HCT116 (cell line): ENCODE measurements around the gene CALML3. TPM values are rescaled to one million over a fixed set of nuclear protein-coding genes. Genes with fewer than 3 reads are reported as not detected.

Source experiments
- ATAC-seq: fragments of 200-7000 bp; cut with Tn5 transposase; 2 replicates; pipeline ENCODE4 v1.9.1; 2020; ENCODE audit warnings: mild to moderate bottlenecking, moderate library complexity
- BruUV-seq: library from RNA; stranded (reverse); fragments of 400-500 nt; replicated peaks from 2 replicates; lab custom pipeline; 2021; lab: Mats Ljungman, UMichigan
- CTCF ChIA-PET: fragments of 300-600 bp; sonication (Branson Sonifier 250); formaldehyde crosslinking; loops from one replicate; lab custom pipeline; 2021; ENCODE audit warnings: antibody characterized with exemption; lab: Charles Lee
- POLR2A ChIA-PET: fragments of 300-600, 350-600 bp; sonication (Branson Sonifier 250); formaldehyde crosslinking; loops from one replicate; lab custom pipeline; 2021; ENCODE audit warnings: antibody characterized with exemption; lab: Charles Lee
- RAD21 ChIA-PET, 2 experiments: fragments of 300-600 bp; sonication (Branson Sonifier 250); formaldehyde crosslinking; loops; one replicate each; lab custom pipeline; 2023; ENCODE audit warnings: low total read pairs in 2 of 2; ENCODE audit not compliant: uncharacterized antibody in 2 of 2, unreplicated experiment in 2 of 2, low non-redundant PET in 1 of 2; lab: Charles Lee
- DNase-seq: peaks from one replicate; pipeline ENCODE4 v3.0.0-alpha.2; 2010; ENCODE audit warnings: low read depth, low spot score
- H2AFZ ChIP-seq: fragments of 200-600 bp; shearing (Covaris generic), sonication (generic); 2 replicates; pipeline ENCODE4 v1.6.1; 2017; ENCODE audit warnings: low read depth, mixed run types, mixed read lengths, antibody characterized with exemption, low read length; ENCODE audit not compliant: poor library complexity, severe bottlenecking
- H3K27ac ChIP-seq: 2 replicates; pipeline ENCODE4 v1.5.1; 2012; ENCODE audit warnings: low read depth, low read length
- H3K27me3 ChIP-seq: fragments of 200-600 bp; sonication (generic); 2 replicates; pipeline ENCODE4 v1.6.1; 2016; ENCODE audit warnings: mixed run types, low read length, mixed read lengths; ENCODE audit not compliant: insufficient read depth
- H3K36me3 ChIP-seq, 2 experiments: fragments of 200-500 bp in 1 of 2; fragments of 200-600 bp in 1 of 2; sonication (Bioruptor generic) in 1 of 2; sonication (generic) in 1 of 2; 2 replicates each; pipeline versions ENCODE4 v1.5.1 to v1.6.1; 2014 to 2016; ENCODE audit warnings: low read length in 2 of 2, inconsistent platforms in 1 of 2, mixed read lengths in 1 of 2, mixed run types in 1 of 2; ENCODE audit not compliant: insufficient read depth in 2 of 2, control insufficient read depth in 1 of 2
- H3K4me1 ChIP-seq, 2 experiments: fragments of 200-600 bp in 1 of 2; sonication (generic) in 1 of 2; 2 replicates each; pipeline versions ENCODE4 v1.5.1 to v1.6.1; 2012 to 2017; ENCODE audit warnings: low read length in 2 of 2, inconsistent platforms in 1 of 2, mild to moderate bottlenecking in 1 of 2, mixed read lengths in 1 of 2, mixed run types in 1 of 2, moderate library complexity in 1 of 2; ENCODE audit not compliant: insufficient read depth in 2 of 2, control insufficient read depth in 1 of 2
- H3K4me2 ChIP-seq: fragments of 200-600 bp; sonication (generic); 2 replicates; pipeline ENCODE4 v1.6.1; 2017; ENCODE audit warnings: mixed run types, low read length, mixed read lengths
- H3K4me3 ChIP-seq, 2 experiments: fragments of 200-600 bp in 1 of 2; sonication (generic) in 1 of 2; replicated peaks in 1 of 2; 2 replicates each; pipeline ENCODE4 v1.5.1; 2011 to 2016; ENCODE audit warnings: low read length in 2 of 2, control low read depth in 1 of 2, low read depth in 1 of 2, mild to moderate bottlenecking in 1 of 2, mixed read lengths in 1 of 2, mixed run types in 1 of 2
- H3K79me2 ChIP-seq: fragments of 200-600 bp; sonication (generic); 2 replicates; pipeline ENCODE4 v1.6.1; 2017; ENCODE audit warnings: mild to moderate bottlenecking, mixed run types, low read length, moderate library complexity, mixed read lengths; ENCODE audit not compliant: insufficient read depth
- H3K9ac ChIP-seq: fragments of 200-600 bp; sonication (generic); 2 replicates; pipeline ENCODE4 v1.6.1; 2016; ENCODE audit warnings: low read length, mixed read lengths
- H3K9me2 ChIP-seq: fragments of 200-600 bp; sonication (generic), shearing (Covaris generic); 2 replicates; pipeline ENCODE4 v1.6.1; 2017; ENCODE audit warnings: mixed run types, mild to moderate bottlenecking, moderate library complexity; ENCODE audit not compliant: insufficient read depth
- H3K9me3 ChIP-seq, 2 experiments: fragments of 200-500 bp in 1 of 2; fragments of 200-600 bp in 1 of 2; sonication (Bioruptor generic) in 1 of 2; sonication (generic) in 1 of 2; 2 replicates each; pipeline ENCODE4 v1.6.1; 2014 to 2017; ENCODE audit warnings: low read length in 2 of 2, mixed read lengths in 2 of 2, inconsistent platforms in 1 of 2, low read depth in 1 of 2, mild to moderate bottlenecking in 1 of 2, mixed run types in 1 of 2, moderate library complexity in 1 of 2; ENCODE audit not compliant: control insufficient read depth in 1 of 2, insufficient read depth in 1 of 2
- H4K20me1 ChIP-seq: fragments of 200-600 bp; sonication (generic), shearing (Covaris generic); 2 replicates; pipeline ENCODE4 v1.6.1; 2017; ENCODE audit warnings: mixed run types, mild to moderate bottlenecking, moderate library complexity; ENCODE audit not compliant: insufficient read depth
- CTCF ChIP-seq, 3 experiments: fragments of 200-600 bp in 1 of 3; sonication (generic) in 1 of 3; IDR thresholded peaks in 2 of 3; conservative IDR thresholded peaks in 1 of 3; 2 replicates each; pipeline ENCODE4 v1.5.1; 2012 to 2017; ENCODE audit warnings: low read depth in 2 of 3, low read length in 2 of 3, antibody characterized with exemption in 1 of 3, borderline replicate concordance in 1 of 3, control low read depth in 1 of 3, mild to moderate bottlenecking in 1 of 3, mixed read lengths in 1 of 3, mixed run types in 1 of 3, moderate library complexity in 1 of 3; ENCODE audit not compliant: insufficient read depth in 1 of 3
- EZH2phosphoT487 ChIP-seq: fragments of 200-600 bp; IDR thresholded peaks from 2 replicates; pipeline ENCODE4 v1.6.1; 2018; ENCODE audit warnings: antibody characterized with exemption, borderline replicate concordance
- POLR2A ChIP-seq: IDR thresholded peaks from 2 replicates; pipeline ENCODE4 v1.7.0; 2011; ENCODE audit warnings: borderline replicate concordance; ENCODE audit not compliant: insufficient read depth, insufficient read length; ENCODE audit errors: extremely low read depth
- POLR2AphosphoS5 ChIP-seq: IDR thresholded peaks from 2 replicates; pipeline ENCODE4 v1.6.1; 2011; ENCODE audit warnings: mild to moderate bottlenecking, low read depth, low read length, moderate library complexity
- SP1 ChIP-seq: IDR thresholded peaks from 2 replicates; pipeline ENCODE4 v1.6.1; 2012; ENCODE audit warnings: low read depth
- YY1 ChIP-seq: IDR thresholded peaks from 2 replicates; pipeline ENCODE4 v1.6.1; 2011; ENCODE audit warnings: low read length, low read depth, moderate library complexity, mild to moderate bottlenecking; ENCODE audit not compliant: insufficient replicate concordance; ENCODE audit errors: extremely low read depth
- ZBTB33 ChIP-seq: IDR thresholded peaks from 2 replicates; pipeline ENCODE4 v1.6.1; 2011; ENCODE audit warnings: mild to moderate bottlenecking, low read length, moderate library complexity; ENCODE audit not compliant: insufficient replicate concordance; ENCODE audit errors: extremely low read depth
- ZFX ChIP-seq: fragments of 450-650 bp; IDR thresholded peaks from 2 replicates; pipeline ENCODE4 v1.6.1; 2017
- ZNF274 ChIP-seq: fragments of 200-500 bp; sonication (Bioruptor generic); IDR thresholded peaks from 2 replicates; pipeline ENCODE4 v1.6.1; 2014; ENCODE audit warnings: mild to moderate bottlenecking, low read depth, low read length, inconsistent platforms
- intact Hi-C: fragments of 100-400 bp; cut with micrococcal nuclease; formaldehyde crosslinking; loops from 2 replicates; pipeline ENCODE4 v1.10.0; 2022
- total RNA-seq: library from RNA; stranded (reverse); gene quantifications from one replicate; pipeline ENCODE4 v1.2.1, GENCODE V29; 2021; ENCODE audit not compliant: unreplicated experiment
- TF ChIP-seq, protein P1 (sequence below): IDR thresholded peaks from 2 replicates; pipeline ENCODE4 v1.6.1; 2012
- TF ChIP-seq, protein P2 (sequence below): IDR thresholded peaks from 2 replicates; pipeline ENCODE4 v1.6.1; 2012; ENCODE audit warnings: low read depth

The CALML3 gene
- total RNA-seq, 1 experiment from 2014 or later: not detected

DNA sequence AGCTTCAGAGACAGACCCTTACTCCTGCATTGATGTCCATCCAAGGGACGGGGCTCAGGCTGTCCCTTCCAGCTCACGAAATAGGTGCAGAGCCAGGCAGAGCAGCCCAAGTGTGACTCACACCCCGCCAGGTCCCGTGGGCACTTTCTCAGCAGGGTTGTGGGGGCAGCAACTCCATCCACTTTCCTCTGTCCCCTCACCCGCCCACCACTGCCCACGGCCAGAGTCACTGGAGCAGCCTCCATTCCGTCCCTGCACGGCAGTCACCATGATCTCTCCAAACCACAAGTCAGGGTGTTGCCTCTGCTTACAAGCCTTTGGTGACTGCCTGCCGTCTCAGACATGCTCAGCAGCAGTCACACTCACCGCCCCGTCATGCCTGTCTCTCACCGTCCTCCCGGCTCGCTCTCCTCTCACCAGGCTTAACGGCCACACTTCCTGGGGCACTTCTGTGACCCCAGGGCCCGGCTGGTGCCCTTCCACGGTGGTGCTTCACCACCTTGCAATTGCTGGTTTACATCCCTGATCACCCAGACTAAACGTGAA lies 39.3 kb downstream of the CALML3 start (continued):
- TF ChIP-seq ZBTB33: no peak
- no peak for TF ChIP-seq YY1
- TF ChIP-seq POLR2AphosphoS5: no peak
- TF ChIP-seq CTCF (IDR thresholded peaks at IDR 0.05 in 2 of 3, conservative IDR thresholded peaks at IDR 0.05 in 1 of 3; ENCODE audit: borderline replicate concordance in 1 of 3, insufficient read depth in 1 of 3, low read depth in 2 of 3, low read length in 2 of 3): no peak
- TF ChIP-seq POLR2A: no peak
- no peak for TF ChIP-seq SP1
- no peak for TF ChIP-seq EZH2phosphoT487
- TF ChIP-seq, all 23 proteins: peak for 0

GRCh38 chr10:5564537-5565204 lies 39.9 kb downstream of the CALML3 start:
- no peak overlapping the region for H3K27ac ChIP-seq
- H3K4me1 ChIP-seq: peaks cover 0 to 6% of the 10 kb centered on the region in 2 experiments; a peak in 1 of 4 replicates
- TF ChIP-seq ZNF274 (no peak), ZBTB33 (no peak), YY1 (no peak), ZFX (no peak), SP1 (no peak), POLR2AphosphoS5 (no peak)
- TF ChIP-seq, protein P1, sequence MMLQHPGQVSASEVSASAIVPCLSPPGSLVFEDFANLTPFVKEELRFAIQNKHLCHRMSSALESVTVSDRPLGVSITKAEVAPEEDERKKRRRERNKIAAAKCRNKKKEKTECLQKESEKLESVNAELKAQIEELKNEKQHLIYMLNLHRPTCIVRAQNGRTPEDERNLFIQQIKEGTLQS: no peak
- TF ChIP-seq, protein P2, sequence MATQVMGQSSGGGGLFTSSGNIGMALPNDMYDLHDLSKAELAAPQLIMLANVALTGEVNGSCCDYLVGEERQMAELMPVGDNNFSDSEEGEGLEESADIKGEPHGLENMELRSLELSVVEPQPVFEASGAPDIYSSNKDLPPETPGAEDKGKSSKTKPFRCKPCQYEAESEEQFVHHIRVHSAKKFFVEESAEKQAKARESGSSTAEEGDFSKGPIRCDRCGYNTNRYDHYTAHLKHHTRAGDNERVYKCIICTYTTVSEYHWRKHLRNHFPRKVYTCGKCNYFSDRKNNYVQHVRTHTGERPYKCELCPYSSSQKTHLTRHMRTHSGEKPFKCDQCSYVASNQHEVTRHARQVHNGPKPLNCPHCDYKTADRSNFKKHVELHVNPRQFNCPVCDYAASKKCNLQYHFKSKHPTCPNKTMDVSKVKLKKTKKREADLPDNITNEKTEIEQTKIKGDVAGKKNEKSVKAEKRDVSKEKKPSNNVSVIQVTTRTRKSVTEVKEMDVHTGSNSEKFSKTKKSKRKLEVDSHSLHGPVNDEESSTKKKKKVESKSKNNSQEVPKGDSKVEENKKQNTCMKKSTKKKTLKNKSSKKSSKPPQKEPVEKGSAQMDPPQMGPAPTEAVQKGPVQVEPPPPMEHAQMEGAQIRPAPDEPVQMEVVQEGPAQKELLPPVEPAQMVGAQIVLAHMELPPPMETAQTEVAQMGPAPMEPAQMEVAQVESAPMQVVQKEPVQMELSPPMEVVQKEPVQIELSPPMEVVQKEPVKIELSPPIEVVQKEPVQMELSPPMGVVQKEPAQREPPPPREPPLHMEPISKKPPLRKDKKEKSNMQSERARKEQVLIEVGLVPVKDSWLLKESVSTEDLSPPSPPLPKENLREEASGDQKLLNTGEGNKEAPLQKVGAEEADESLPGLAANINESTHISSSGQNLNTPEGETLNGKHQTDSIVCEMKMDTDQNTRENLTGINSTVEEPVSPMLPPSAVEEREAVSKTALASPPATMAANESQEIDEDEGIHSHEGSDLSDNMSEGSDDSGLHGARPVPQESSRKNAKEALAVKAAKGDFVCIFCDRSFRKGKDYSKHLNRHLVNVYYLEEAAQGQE: no peak

More at GRCh38 chr10:5564537-5565204, 39.9 kb downstream of the CALML3 start:
- Histone ChIP-seq H3K27me3 (no peaks in the 10 kb centered on the region), H3K9ac (no peak overlapping the region), H3K79me2 (no peaks in the 10 kb centered on the region), H3K9me2 (no peaks in the 10 kb centered on the region), H3K4me2 (no peak overlapping the region), H3K4me3 (no peak overlapping the region), H2AFZ (no peak overlapping the region), H3K9me3 (no peaks in the 10 kb centered on the region), H3K36me3 (no peaks in the 10 kb centered on the region), H4K20me1 (no peaks in the 10 kb centered on the region)
- ATAC-seq (no peak), DNase-seq (no peak)
- CTCF ChIA-PET: no interaction called here
- BruUV-seq: no TSS peak
- intact Hi-C loops: no loop called here
- POLR2A ChIA-PET: no interaction called here
- RAD21 ChIA-PET: no interaction called here
